Left ventricle myocardium superior (tissue), 1 donor: Measurements from ENCODE around the gene MTERF2. TPM values are rescaled to one million over a fixed set of nuclear protein-coding genes. Genes with fewer than 3 reads are reported as not detected.
"Not testable (repeated sequence)": the region's sequence is repeated elsewhere in the genome, so short reads cannot be mapped to it uniquely, and the experiment has no call there.

Source experiments
- ATAC-seq: fragments of 200-7000 bp; cut with Tn5 transposase; one replicate; pipeline ENCODE4 v1.9.1; 2020; ENCODE audit warnings: mild to moderate bottlenecking, moderate library complexity
- DNase-seq: peaks from one replicate; pipeline ENCODE4 v3.0.0-alpha.2; 2020
- intact Hi-C: fragments of 100-400 bp; cut with micrococcal nuclease; formaldehyde crosslinking; loops from one replicate; pipeline ENCODE4 v1.11.0; 2022
- total RNA-seq: library from RNA; stranded (reverse); fragmentation: NEBNext Ultra II Directional; extraction: Animal tissue kit (Norgen Biotek cat#: 25700); gene quantifications from one replicate; pipeline ENCODE4 v1.2.1, GENCODE V29; 2021
- donor health status: DM: no; HTN: yes; CAD: no; lungs with severe emphysema.

Gene MTERF2
- total RNA-seq, 1 donor from 2014 or later: 36.8 TPM

- ATAC-seq: no peak
- intact Hi-C loops: no loop called here
- no peak for DNase-seq
Measured at GRCh38 chr12:106999446-106999845, 12.5 kb upstream of the MTERF2 start.

- no peak for DNase-seq
- no peak for ATAC-seq
- intact Hi-C loops: no loop called here
Measured at GRCh38 chr12:106997916-106998315, 11.0 kb upstream of the MTERF2 start.

DNA sequence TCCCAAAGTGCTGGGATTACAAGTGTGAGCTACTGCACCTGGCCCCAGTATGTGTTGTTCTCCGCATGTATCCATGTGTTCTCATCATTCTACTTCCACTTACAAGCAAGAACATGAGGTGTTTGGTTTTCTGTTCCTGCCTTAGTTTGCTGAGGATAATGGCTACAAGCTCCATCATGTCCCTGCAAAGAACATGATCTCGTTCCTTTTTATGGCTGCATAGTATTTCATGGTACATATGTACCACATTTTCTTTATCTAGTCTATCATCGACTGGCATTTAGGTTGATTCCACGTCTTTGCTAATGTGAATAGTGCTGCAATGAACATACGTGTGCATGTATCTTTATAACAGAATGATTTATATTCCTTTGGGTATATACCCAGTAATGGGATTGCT is 9.2 kb upstream of the MTERF2 start:
- DNase-seq, intact Hi-C loops, ATAC-seq: not testable (repeated sequence)

DNA sequence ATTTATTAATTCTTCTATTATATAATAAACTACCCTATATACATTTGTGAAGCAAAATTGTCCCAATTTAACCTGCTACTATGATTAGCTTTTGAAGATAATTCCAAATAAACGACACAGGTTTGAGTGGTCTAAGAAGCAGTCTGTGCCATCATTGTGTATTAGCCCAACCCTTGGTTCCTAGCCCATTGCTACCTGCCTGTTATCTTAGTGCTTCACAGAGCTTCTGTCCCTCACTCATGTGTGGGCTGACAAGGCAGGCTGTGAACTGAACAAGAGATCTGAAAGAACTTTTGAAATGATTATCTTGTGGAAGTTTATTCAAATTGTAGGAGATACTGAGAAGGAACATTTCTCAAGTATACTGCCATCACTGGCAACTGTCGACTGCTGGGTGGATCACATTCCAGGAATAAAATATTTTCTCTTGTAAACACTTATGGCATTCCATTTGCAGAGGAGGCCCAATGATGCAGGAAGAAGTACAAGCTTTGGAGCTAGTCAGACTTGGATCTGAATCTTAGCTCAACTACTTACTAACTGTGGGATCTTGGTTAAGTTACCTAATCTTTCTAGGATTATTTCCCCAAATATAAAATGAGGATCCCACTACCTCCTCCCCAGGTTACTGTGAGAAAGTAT is 7.8 kb upstream of the MTERF2 start:
- ATAC-seq (no peak), DNase-seq (no peak)
- intact Hi-C loops: no loop called here

DNA sequence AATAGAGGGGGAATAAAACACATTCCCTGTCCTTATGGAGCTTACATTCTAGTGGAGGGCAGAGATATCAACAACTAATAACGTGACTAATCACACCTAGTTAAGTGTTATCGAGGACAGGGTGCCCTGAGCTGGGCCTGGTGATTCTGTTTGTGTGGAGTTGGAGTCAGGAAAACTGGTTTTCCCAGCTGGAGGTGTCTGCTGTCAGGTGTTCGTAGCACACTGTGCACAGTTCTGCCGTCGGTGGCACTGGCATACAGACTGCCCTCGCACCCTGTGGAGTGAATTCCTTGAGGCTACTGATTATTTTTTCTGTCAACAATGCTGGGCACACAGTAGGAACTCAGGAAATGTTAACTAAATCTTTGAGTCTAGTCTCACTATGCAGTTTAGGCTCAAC is 900 bp upstream of the MTERF2 start:
- DNase-seq: no peak
- ATAC-seq: no peak
- intact Hi-C loops: no loop called here

DNA sequence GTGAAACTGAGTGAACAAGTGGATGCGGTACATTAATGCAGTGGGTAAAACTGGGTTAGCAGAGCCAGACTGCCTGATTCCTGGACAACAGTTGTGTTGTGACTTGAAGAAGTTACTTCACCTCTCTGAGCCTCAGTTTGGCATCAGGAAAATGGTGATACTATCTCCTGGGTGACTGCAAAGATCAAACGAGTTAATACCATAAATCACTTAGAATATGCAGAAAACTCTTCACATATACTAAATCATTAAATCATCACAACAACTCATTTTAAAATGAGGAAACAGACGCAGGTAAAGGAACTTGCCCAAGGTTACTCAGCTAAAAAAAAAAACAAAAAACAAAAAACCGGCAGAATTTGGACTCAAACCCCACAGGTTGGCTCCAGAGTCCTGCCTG is 811 bp downstream of the MTERF2 start:
- DNase-seq: no peak
- no peak for ATAC-seq
- intact Hi-C loops: no loop called here

DNA sequence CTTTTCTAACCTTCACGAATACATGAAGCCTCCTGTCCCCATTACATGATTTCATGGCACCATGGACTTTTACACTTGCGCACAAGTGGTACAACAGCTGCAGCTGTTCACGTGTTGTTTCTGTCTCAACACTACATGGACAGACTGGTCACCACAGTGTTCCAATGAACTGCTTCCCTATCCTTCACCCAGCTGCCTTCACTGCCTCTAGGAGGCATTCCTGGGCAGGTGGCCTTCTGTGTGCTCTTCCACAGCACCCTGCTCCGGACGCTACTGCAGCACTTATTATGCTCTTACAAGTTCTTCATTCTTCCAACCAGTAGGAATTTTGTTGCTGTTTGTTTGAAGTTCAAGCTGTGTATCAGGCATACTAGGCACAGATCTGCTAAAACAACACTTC is 1.5 kb downstream of the MTERF2 start:
- ATAC-seq (no peak), DNase-seq (no peak)
- intact Hi-C loops: no loop called here

- DNase-seq (no peak), ATAC-seq (no peak)
- intact Hi-C loops: no loop called here
Measured at GRCh38 chr12:106984588-106985137, 2.3 kb downstream of the MTERF2 start.

- intact Hi-C loops: no loop called here
Measured at GRCh38 chr12:106982229-106982628, 4.7 kb downstream of the MTERF2 start.

GRCh38 chr12:106981788-106982187 is 5.2 kb downstream of the MTERF2 start:
- intact Hi-C loops: no loop called here
- no peak for DNase-seq
- no peak for ATAC-seq

More at GRCh38 chr12:106982229-106982628, 4.7 kb downstream of the MTERF2 start:
- ATAC-seq (no peak), DNase-seq (no peak)

GRCh38 chr12:106980944-106981343 is 6.0 kb downstream of the MTERF2 start:
- ATAC-seq (no peak), DNase-seq (peak; percentile 40)
- intact Hi-C loops: no loop called here

GRCh38 chr12:106978035-106978800 is 8.7 kb downstream of the MTERF2 start:
- peak; percentile 74 for DNase-seq

GRCh38 chr12:106976668-106977067 is 10.3 kb downstream of the MTERF2 start:
- intact Hi-C loops: no loop called here
- peak; percentile 25 for ATAC-seq
- no peak for DNase-seq

More at GRCh38 chr12:106978035-106978800, 8.7 kb downstream of the MTERF2 start:
- ATAC-seq: peak; percentile 53
- intact Hi-C loops: no loop called here

- DNase-seq: no peak
- intact Hi-C loops: no loop called here
- peak; percentile 80 for ATAC-seq
Measured at GRCh38 chr12:106975993-106976658, 10.8 kb downstream of the MTERF2 start.

DNA sequence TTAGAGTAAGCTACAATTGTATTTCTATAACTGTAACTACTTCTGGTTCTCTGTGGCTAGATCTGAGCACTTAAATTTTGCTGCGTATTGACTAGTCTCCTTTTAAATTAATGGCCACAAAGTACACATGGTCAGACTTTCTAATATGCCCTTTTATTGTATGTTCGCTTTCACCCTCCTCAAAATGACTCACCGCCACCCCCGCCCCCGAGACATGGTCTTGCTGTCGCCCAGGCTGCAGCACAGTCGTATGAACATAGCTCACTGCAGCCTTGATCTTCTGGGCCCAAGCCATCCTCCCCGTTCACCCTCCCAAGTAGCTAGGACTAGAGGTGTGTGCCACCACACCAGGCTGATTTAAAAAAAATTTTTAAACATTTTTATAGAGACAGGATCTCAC is 11.8 kb downstream of the MTERF2 start:
- intact Hi-C loops: no loop called here
- no peak for DNase-seq
- no peak for ATAC-seq

- no peak for ATAC-seq
- DNase-seq: no peak
- intact Hi-C loops: no loop called here
Measured at GRCh38 chr12:106974511-106974910, 12.4 kb downstream of the MTERF2 start.

- DNase-seq (no peak), ATAC-seq (no peak)
- intact Hi-C loops: no loop called here
Measured at GRCh38 chr12:106973545-106973944, 13.4 kb downstream of the MTERF2 start.

DNA sequence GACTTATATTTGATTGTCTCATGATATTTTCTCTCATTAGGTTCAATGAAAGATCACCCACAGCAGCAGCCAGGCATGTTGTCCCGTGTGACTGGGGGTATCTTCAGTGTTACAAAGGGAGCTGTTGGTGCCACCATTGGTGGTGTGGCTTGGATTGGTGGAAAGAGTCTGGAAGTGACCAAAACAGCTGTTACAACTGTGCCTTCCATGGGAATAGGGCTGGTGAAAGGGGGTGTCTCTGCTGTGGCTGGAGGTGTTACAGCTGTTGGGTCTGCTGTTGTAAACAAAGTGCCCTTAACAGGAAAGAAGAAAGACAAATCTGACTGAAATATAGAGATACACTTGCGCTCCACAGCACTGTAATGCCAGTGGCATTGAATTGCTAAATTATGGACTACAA is 15.9 kb downstream of the MTERF2 start:
- ATAC-seq (no peak), DNase-seq (no peak)
- intact Hi-C loops: no loop called here

DNA sequence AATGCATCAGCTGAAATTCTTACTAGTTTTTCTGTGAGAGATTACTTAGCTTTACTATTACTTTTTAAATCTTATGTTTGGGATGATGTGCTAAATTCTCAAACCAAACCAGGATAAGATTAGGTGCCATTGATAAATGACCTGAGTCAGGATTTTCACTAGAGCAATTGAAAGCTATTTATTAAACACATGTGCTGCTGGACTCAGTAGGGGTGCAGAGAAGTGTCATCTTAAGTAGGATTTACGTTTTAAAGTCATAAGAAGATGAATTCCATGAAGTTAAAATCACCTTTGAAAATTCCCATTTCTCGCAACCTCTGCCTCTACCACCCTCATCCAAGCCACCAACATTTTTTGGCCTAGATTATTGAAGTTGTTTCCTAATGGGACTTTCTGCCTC is 22.4 kb downstream of the MTERF2 start:
- intact Hi-C loops: no loop called here
- ATAC-seq (no peak), DNase-seq (no peak)

GRCh38 chr12:106962286-106962685 is 24.7 kb downstream of the MTERF2 start:
- no peak for DNase-seq
- intact Hi-C loops: no loop called here
- ATAC-seq: no peak
